D721Med (cell line): Measurements from ENCODE around the gene HS1BP3.

Experiments used
- DNase-seq: peaks from one replicate; pipeline ENCODE4 v3.0.0; 2011; ENCODE audit warnings: low spot score; ENCODE audit not compliant: insufficient read length
- FAIRE-seq: peaks from 2 replicates; lab custom pipeline; 2011; peaks lifted over from hg19 to GRCh38; lab: Jason Lieb, UNC
- TF ChIP-seq, protein P1 (sequence below): IDR thresholded peaks from 2 replicates; pipeline ENCODE4 v1.5.1; 2012; ENCODE audit warnings: mild to moderate bottlenecking, control low read depth; ENCODE audit not compliant: insufficient read depth; ENCODE audit errors: missing control alignments

The HS1BP3 gene

DNA sequence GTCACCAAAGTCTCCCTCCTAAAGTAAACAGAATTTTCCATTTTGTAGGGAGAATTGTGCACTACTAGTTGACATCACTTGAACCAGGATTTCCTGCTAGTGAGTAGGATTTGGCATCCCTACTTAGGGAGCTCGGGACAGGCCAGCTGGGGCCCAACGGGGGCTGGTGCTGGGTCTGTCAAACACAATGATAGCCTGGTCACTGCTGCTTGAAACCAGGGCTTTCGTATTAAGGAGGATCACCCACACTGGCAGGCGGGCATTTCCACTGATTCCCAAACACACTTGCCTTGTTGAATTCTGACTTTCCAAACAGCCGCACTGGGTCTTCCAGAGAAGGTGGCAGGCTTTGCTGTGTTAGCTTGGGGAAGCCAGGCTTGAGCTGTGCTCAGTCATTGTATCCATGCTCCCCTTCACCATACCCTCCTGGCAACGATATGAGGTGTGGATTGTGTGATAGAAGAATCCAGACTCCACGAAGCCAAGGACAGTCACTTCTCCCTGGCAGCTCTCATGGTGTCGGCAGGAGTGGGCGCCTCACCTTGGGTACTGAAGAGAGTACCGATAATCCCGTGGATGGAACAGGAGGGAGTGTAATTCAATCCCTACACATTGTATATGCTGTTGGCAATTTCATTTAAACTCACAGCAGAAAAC lies 23.5 kb upstream of the HS1BP3 start:
- FAIRE-seq (no peak), DNase-seq (no peak)
- TF ChIP-seq, protein P1, sequence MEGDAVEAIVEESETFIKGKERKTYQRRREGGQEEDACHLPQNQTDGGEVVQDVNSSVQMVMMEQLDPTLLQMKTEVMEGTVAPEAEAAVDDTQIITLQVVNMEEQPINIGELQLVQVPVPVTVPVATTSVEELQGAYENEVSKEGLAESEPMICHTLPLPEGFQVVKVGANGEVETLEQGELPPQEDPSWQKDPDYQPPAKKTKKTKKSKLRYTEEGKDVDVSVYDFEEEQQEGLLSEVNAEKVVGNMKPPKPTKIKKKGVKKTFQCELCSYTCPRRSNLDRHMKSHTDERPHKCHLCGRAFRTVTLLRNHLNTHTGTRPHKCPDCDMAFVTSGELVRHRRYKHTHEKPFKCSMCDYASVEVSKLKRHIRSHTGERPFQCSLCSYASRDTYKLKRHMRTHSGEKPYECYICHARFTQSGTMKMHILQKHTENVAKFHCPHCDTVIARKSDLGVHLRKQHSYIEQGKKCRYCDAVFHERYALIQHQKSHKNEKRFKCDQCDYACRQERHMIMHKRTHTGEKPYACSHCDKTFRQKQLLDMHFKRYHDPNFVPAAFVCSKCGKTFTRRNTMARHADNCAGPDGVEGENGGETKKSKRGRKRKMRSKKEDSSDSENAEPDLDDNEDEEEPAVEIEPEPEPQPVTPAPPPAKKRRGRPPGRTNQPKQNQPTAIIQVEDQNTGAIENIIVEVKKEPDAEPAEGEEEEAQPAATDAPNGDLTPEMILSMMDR = no peak

DNA sequence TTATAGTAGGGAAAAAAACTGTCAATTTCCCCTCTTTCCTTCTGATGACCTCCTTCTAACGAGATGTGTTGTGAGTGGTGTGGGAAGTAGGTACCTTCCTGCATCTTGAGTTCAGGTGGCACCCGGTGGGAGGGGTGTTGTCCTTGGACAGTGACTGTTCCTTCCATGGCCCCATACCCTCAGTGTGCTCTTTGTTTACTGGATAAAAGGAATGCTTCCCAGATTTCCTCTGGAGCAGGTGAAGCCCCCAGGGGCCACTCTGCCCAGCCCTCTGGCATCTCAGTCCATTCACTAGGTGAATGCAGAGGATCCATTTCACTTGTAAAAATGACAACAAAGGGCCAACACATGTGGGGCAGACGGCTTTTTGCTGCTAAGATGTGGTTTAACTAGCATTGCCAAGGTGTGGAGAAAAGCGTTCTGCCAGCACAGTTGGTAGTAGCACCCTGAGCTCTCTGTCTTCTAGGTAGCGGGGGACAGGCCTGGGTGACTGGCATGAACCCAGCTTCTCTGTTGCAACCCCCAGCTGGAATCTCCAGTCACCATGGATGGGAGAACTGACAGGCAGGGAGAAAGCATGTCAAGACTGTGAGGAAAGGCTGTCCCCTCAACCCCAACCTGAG lies 22.9 kb upstream of the HS1BP3 start:
- FAIRE-seq (no peak), DNase-seq (no peak)
- TF ChIP-seq, protein P1 = no peak

DNA sequence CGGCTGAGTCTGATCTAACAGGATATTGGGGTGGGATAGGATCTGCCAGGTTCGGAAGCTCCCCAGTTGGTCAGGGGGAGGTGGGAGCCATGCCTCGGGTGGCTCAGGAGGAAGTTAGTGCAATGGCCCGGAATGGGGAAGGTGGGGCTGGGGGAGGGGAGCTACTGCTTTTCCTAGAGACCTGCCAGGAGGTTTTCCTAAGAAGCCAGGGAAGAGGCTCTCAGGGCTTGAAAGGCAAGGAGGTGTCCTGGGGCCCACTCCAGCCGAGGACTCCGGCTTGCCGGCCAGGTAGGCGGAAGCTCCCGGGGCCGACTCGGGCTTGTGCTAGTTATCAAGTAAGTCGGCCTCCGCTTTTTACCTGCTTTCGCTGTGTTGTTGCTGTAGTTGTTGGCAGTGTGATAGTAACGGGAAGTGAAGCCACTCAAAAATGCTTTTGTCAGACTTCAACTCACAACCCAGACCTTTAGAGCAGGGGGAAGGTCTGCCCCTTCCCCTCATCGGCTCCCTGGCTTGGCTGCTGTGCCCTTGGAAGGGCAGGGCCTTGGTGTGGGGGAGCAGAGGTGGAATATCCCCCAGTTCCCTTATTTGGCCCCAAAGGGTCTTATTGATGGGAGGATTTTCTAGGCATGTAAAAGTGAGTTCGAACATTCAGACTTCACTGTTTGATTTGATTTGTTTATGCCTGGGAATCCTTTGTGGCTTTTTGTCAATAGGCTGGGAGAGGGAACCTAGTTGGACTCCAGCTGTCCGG lies 21.5 kb upstream of the HS1BP3 start:
- no peak for DNase-seq
- TF ChIP-seq, protein P1 = no peak
- FAIRE-seq = no peak

DNA sequence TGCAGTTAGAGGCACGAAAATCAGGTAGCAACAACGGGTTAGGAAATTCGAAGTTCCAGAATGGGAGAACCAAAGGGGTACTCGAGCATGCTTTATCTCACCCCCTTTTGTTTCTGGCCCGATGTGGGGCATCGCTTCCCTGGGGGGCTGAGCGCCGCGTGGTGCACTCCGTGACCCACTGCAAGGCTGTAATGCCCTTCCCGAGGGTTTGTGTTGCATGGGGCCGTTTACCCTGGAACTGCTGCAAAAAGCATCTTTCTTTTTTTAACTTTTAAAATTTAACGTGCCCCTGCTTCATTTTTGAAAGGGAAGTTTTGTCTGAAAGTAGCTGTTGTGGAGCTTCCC lies 20.8 kb upstream of the HS1BP3 start:
- DNase-seq (no peak), FAIRE-seq (no peak)
- TF ChIP-seq, protein P1 = no peak

DNA sequence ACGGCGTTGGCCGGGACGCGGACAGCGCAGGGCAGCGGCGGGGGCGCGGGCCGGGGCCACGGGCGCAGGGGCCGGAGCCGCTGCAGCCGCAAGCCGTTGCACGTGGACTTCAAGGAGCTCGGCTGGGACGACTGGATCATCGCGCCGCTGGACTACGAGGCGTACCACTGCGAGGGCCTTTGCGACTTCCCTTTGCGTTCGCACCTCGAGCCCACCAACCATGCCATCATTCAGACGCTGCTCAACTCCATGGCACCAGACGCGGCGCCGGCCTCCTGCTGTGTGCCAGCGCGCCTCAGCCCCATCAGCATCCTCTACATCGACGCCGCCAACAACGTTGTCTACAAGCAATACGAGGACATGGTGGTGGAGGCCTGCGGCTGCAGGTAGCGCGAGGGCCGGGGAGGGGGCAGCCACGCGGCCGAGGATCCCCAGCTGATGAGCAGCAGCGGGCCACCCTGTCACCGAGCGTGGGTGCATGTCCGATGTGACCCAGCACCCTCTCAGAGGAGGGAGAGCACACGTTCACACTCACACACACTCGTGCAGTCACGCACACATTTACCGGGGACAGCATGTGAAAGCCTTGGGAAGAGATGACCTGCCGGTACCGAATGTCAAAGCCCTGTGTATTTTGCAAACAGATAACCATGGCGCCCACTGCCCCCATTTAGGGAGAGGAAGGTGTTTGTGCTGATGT lies 20.3 kb upstream of the HS1BP3 start:
- TF ChIP-seq, protein P1 = no peak
- FAIRE-seq (no peak), DNase-seq (no peak)

DNA sequence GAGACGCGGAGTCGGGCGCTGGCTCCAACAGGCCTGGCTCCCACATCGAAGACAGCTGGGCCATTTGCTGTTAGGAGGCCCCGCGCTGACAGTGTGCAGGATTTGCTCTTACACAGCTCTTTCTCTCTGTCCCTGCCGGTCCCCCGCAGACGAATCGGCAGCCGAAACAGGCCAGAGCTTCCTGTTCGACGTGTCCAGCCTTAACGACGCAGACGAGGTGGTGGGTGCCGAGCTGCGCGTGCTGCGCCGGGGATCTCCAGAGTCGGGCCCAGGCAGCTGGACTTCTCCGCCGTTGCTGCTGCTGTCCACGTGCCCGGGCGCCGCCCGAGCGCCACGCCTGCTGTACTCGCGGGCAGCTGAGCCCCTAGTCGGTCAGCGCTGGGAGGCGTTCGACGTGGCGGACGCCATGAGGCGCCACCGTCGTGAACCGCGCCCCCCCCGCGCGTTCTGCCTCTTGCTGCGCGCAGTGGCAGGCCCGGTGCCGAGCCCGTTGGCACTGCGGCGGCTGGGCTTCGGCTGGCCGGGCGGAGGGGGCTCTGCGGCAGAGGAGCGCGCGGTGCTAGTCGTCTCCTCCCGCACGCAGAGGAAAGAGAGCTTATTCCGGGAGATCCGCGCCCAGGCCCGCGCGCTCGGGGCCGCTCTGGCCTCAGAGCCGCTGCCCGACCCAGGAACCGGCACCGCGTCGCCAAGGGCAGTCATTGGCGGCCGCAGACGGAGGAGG lies 19.6 kb upstream of the HS1BP3 start:
- FAIRE-seq = no peak
- TF ChIP-seq, protein P1 = no peak
- DNase-seq = no peak
